Naive thymus-derived CD4-positive, alpha-beta T cell (primary cell): ENCODE measurements around the gene NOD1. TPM values are rescaled to one million over a fixed set of nuclear protein-coding genes. Genes with fewer than 3 reads are reported as not detected.

ENCODE experiments used
- ATAC-seq: fragments of 150-1000 bp; cut with Tn5 transposase; 2 replicates; pipeline ENCODE4 v1.10.0; 2021; ENCODE audit warnings: mild to moderate bottlenecking, moderate library complexity
- CTCF ChIA-PET: fragments of 350-600 bp; sonication (Branson Sonifier 250); formaldehyde crosslinking; loops from one replicate; lab custom pipeline; 2021; ENCODE audit warnings: antibody characterized with exemption; lab: Charles Lee
- POLR2A ChIA-PET: fragments of 350-600 bp; sonication (Branson Sonifier 250); formaldehyde crosslinking; loops from one replicate; lab custom pipeline; 2021; ENCODE audit warnings: antibody characterized with exemption, inconsistent platforms; lab: Charles Lee
- DNase-seq, 9 donors: peaks; one replicate each; pipeline versions ENCODE4 v3.0.0 to v3.0.0-alpha.2; 2020 to 2022; ENCODE audit warnings: mixed read lengths in 1 of 9
- H3K27ac ChIP-seq: one replicate; pipeline ENCODE4 v1.7.0; 2013; ENCODE audit warnings: mild to moderate bottlenecking, low read depth, low read length, moderate library complexity
- H3K27me3 ChIP-seq, 2 donors: one replicate each; pipeline ENCODE4 v1.7.0; 2013; ENCODE audit warnings: low read length in 2 of 2, mild to moderate bottlenecking in 2 of 2, moderate library complexity in 2 of 2; ENCODE audit not compliant: control insufficient read depth in 2 of 2, insufficient read depth in 2 of 2
- H3K36me3 ChIP-seq, 3 experiments: 1 replicate in 2 of 3; 2 replicates in 1 of 3; pipeline ENCODE4 v1.7.0; 2013; ENCODE audit warnings: low read length in 3 of 3, mild to moderate bottlenecking in 3 of 3, moderate library complexity in 1 of 3; ENCODE audit not compliant: insufficient read depth in 3 of 3, control insufficient read depth in 2 of 3
- H3K4me1 ChIP-seq, 2 donors: one replicate each; pipeline ENCODE4 v1.7.0; 2013; ENCODE audit warnings: low read length in 2 of 2, mild to moderate bottlenecking in 2 of 2, moderate library complexity in 1 of 2; ENCODE audit not compliant: control insufficient read depth in 2 of 2, insufficient read depth in 2 of 2
- H3K4me3 ChIP-seq: 2 replicates; pipeline ENCODE4 v1.7.0; 2013; ENCODE audit warnings: mild to moderate bottlenecking, low read length
- H3K9me3 ChIP-seq, 3 experiments: 1 replicate in 2 of 3; 2 replicates in 1 of 3; pipeline ENCODE4 v1.7.0; 2013; ENCODE audit warnings: low read length in 3 of 3; ENCODE audit not compliant: control insufficient read depth in 2 of 3
- H3K27ac Mint-ChIP-seq, 9 donors: one replicate each; pipeline ENCODE4 v1.8.0; 2020 to 2022; ENCODE audit warnings: mixed read lengths in 9 of 9, mild to moderate bottlenecking in 8 of 9, moderate library complexity in 5 of 9, inconsistent platforms in 2 of 9
- H3K27me3 Mint-ChIP-seq, 5 donors: one replicate each; pipeline ENCODE4 v1.8.0; 2021 to 2022; ENCODE audit warnings: mixed read lengths in 5 of 5, mild to moderate bottlenecking in 1 of 5
- H3K36me3 Mint-ChIP-seq, 5 donors: one replicate each; pipeline ENCODE4 v1.8.0; 2020 to 2022; ENCODE audit warnings: mixed read lengths in 5 of 5, mild to moderate bottlenecking in 3 of 5, inconsistent platforms in 1 of 5
- H3K4me1 Mint-ChIP-seq, 7 donors: one replicate each; pipeline ENCODE4 v1.8.0; 2020 to 2022; ENCODE audit warnings: mixed read lengths in 7 of 7, mild to moderate bottlenecking in 3 of 7, inconsistent platforms in 1 of 7
- H3K4me3 Mint-ChIP-seq, 10 donors: one replicate each; pipeline ENCODE4 v1.8.0; 2020 to 2022; ENCODE audit warnings: mild to moderate bottlenecking in 10 of 10, mixed read lengths in 10 of 10, moderate library complexity in 6 of 10, inconsistent platforms in 2 of 10
- H3K9me3 Mint-ChIP-seq, 11 donors: one replicate each; pipeline ENCODE4 v1.8.0; 2020 to 2022; ENCODE audit warnings: mixed read lengths in 11 of 11, mild to moderate bottlenecking in 4 of 11, inconsistent platforms in 1 of 11, moderate library complexity in 1 of 11
- intact Hi-C, 2 donors: fragments of 100-400 bp; cut with micrococcal nuclease; formaldehyde crosslinking; loops; one replicate each; pipeline ENCODE4 v1.15.1; 2023
- polyA plus RNA-seq, 2 donors: library from polyadenylated mRNA; unstranded; fragments of 300-500 nt; fragmentation: Illumina TruSeq; gene quantifications; one replicate each; pipeline ENCODE4 v1.2.3, GENCODE V29; 2021
- total RNA-seq, 6 experiments: library from RNA in 5 of 6; stranded (reverse) in 5 of 6; gene quantifications; 1 replicate in 5 of 6; 2 replicates in 1 of 6; pipeline ENCODE4 v1.2.3 and lab custom pipeline; 2021 to 2026

The NOD1 gene
- total and polyA plus RNA-seq, 7 experiments from 2014 or later, result 6.1 to 24.6 (median 18.7) TPM

DNA sequence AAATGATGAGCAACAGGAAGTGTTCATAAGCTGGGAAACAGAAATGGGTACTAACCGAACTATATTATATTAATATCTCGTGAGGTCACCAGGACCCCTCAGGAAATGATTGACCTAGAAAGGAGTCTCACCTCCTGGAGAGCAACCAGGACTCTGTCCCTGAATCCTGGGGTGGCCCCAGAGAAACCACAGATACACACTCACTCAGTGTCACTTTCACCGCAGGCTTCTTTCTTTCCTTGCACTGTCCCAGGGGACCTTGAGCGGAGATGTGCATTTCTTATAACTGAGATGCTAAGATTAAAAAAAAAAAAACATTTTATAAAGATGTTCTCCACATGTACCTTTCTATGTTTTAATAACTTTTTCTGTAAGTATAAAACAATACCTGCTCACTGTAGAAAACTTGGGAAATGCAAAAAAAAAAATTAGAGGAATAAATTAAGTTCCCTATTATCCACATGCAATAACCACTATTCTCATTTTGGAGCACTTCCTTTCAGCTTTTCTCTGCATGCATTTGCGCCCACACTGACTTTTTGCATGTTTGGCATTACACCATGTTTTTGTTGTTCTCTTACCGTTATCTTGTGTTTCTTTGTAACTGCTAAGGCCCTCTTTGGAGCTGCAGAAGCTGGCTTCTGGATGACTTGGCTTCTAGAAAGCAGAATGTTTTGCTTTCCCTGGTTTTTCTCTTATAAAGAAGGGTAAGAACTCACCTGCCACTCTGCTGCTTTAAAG lies 15.0 kb downstream of the NOD1 start:
- no peaks in the 10 kb centered on the region for H3K9me3 Mint-ChIP-seq
- Histone ChIP-seq H3K27me3 (no peaks in the 10 kb centered on the region), H3K36me3 (peaks cover 0 to 9% (median 0%) of the 10 kb centered on the region in 3 experiments), H3K9me3 (no peaks in the 10 kb centered on the region), H3K4me1 (peaks cover 0 to 5% of the 10 kb centered on the region in 2 donors), H3K4me3 (no peak overlapping the region), H3K27ac (no peak overlapping the region)
- peaks cover 13 to 37% (median 23%) of the 10 kb centered on the region in 7 donors for H3K4me1 Mint-ChIP-seq
- no peaks in the 10 kb centered on the region for H3K27me3 Mint-ChIP-seq
- intact Hi-C loops, result no loop called here
- H3K36me3 Mint-ChIP-seq, result peaks cover 0 to 21% (median 5%) of the 10 kb centered on the region in 5 donors
- H3K27ac Mint-ChIP-seq, result peak overlapping the region in 1 of 9 donors; percentile 76
- ATAC-seq, result no peak
- H3K4me3 Mint-ChIP-seq, result no peak overlapping the region
- ChIA-PET POLR2A (no interaction called here), CTCF (interaction anchor here (0.7 kb wide), 1 partner anchor 15 kb away, joined by 3 read pairs; no protein-coding TSS in a partner anchor)
- DNase-seq, result no peak

DNA sequence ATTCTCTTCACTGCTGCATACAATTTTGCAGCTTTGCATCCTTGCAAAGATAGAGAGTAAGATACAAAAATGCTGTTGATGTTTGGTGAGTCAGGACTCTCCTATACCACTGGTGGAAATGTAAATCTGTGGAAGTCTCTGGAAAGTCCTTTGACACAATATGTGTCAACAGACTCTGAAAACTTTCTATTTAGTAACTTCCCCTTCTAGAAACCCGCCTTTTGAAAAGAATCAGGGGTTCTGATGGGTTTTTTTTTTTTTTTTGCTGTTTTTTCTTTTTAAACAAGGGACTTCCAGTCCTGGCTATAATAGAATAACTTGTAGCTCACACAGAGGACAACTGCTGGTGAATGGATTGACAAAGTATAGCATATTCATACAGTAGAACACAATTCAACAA lies 16.4 kb downstream of the NOD1 start:
- peaks cover 0 to 28% (median 12%) of the 10 kb centered on the region in 7 donors for H3K4me1 Mint-ChIP-seq
- H3K36me3 ChIP-seq, result peaks cover 0 to 16% (median 0%) of the 10 kb centered on the region in 3 experiments
- CTCF ChIA-PET, result no interaction called here
- H3K27me3 Mint-ChIP-seq, result no peaks in the 10 kb centered on the region
- ATAC-seq, result no peak
- intact Hi-C loops, result no loop called here
- POLR2A ChIA-PET, result no interaction called here
- H3K9me3 ChIP-seq, result no peaks in the 10 kb centered on the region
- DNase-seq, result no peak
- H3K27ac Mint-ChIP-seq, result no peak overlapping the region
- no peak overlapping the region for H3K27ac ChIP-seq
- H3K36me3 Mint-ChIP-seq, result peaks cover 0 to 25% (median 5%) of the 10 kb centered on the region in 5 donors
- H3K4me3 Mint-ChIP-seq, result no peak overlapping the region
- H3K4me3 ChIP-seq, result no peak overlapping the region
- H3K27me3 ChIP-seq, result no peaks in the 10 kb centered on the region
- no peaks in the 10 kb centered on the region for H3K4me1 ChIP-seq
- H3K9me3 Mint-ChIP-seq, result no peaks in the 10 kb centered on the region

DNA sequence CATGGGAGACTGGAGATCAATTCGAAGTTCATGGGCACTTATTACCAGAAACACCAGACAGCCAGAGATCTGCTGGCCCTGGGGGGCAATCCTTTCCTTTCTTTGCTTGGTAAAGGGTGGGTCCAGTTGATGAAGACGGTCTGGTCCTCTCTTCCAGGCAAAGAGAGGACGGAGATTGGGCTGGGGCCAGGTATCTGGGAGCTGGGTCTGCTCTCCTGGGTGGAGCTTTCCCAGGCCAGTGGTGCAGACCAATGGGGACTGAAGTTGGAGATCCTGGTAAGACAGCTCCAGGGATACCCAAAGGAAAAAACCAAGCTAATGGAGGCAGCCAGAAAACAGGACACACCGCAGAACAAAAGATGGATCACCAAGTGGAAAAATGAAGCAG lies 18.3 kb downstream of the NOD1 start:
- Mint-ChIP-seq H3K4me1 (peaks cover 0 to 19% (median 3%) of the 10 kb centered on the region in 7 donors), H3K36me3 (peaks cover 0 to 37% (median 10%) of the 10 kb centered on the region in 5 donors), H3K27ac (no peak overlapping the region), H3K4me3 (no peak overlapping the region), H3K9me3 (no peaks in the 10 kb centered on the region), H3K27me3 (no peaks in the 10 kb centered on the region)
- intact Hi-C loops, result no loop called here
- ATAC-seq (no peak), DNase-seq (no peak)
- Histone ChIP-seq H3K27me3 (no peaks in the 10 kb centered on the region), H3K4me3 (no peak overlapping the region), H3K27ac (no peak overlapping the region), H3K36me3 (peaks cover 0 to 35% (median 0%) of the 10 kb centered on the region in 3 experiments), H3K4me1 (no peaks in the 10 kb centered on the region), H3K9me3 (no peaks in the 10 kb centered on the region)
- ChIA-PET POLR2A (no interaction called here), CTCF (no interaction called here)

DNA sequence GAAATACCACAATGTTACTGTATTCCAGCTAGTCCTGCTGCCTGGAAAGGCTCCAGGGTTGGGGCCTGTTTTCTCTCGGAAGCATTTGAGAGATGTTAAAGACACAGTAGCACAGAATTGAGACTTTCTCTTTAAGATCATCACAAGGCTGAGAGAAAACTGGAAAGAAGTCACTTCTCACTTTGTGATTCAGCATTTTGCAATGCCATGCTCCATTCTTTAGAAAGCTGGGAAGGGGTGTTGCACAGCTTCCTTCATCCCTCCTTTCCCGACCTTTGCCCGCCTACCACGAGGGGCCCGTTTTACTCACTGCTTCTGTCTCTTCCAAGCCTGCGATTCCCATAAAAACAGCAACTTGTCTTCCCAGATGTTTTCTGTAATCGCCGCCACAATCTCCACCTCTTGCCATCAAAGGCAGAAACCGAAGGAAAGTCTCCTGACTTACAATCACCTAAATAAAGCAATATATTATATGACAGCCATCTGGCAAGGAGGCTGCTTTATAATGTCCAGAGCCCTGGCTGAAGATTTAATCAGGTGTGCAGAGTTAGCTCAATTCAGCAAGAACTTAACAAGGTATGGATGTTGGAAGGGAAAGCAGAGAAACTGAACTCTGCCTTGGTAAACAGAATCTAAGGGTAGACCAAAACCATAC lies 18.9 kb downstream of the NOD1 start:
- ChIA-PET CTCF (no interaction called here), POLR2A (no interaction called here)
- H3K4me1 Mint-ChIP-seq, result peaks cover 0 to 13% (median 3%) of the 10 kb centered on the region in 7 donors
- H3K4me3 ChIP-seq, result no peak overlapping the region
- DNase-seq (no peak), ATAC-seq (no peak)
- H3K9me3 ChIP-seq, result no peaks in the 10 kb centered on the region
- peaks cover 0 to 39% (median 10%) of the 10 kb centered on the region in 5 donors for H3K36me3 Mint-ChIP-seq
- H3K27me3 Mint-ChIP-seq, result no peaks in the 10 kb centered on the region
- peak overlapping the region in 2 of 9 donors; percentile 27 to 29 for H3K27ac Mint-ChIP-seq
- peaks cover 0 to 40% (median 0%) of the 10 kb centered on the region in 3 experiments for H3K36me3 ChIP-seq
- H3K9me3 Mint-ChIP-seq, result no peaks in the 10 kb centered on the region
- no peak overlapping the region for H3K27ac ChIP-seq
- H3K4me1 ChIP-seq, result no peaks in the 10 kb centered on the region
- H3K4me3 Mint-ChIP-seq, result no peak overlapping the region
- intact Hi-C loops, result no loop called here
- no peaks in the 10 kb centered on the region for H3K27me3 ChIP-seq

DNA sequence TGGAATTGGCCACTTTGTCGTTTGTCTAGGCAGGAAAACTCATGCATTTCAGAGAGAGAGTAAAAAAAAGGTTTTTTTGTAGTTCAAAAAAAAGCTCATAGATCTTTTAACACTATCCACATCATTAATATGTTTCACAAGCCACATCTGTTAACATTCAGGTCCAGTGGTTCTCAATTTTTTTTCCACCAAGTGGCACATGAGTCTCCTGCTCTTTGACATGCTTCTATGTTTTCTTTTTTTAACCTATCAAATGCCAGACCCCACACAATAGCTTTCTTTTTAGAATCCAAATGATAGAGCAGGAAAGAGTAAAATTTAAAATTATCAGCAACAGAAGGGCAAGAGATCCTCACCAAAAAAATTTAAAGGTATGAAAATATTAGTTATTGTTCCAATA lies 20.3 kb downstream of the NOD1 start:
- H3K36me3 Mint-ChIP-seq, result peaks cover 0 to 46% (median 12%) of the 10 kb centered on the region in 5 donors
- H3K9me3 Mint-ChIP-seq, result no peaks in the 10 kb centered on the region
- H3K27ac ChIP-seq, result no peak overlapping the region
- H3K27me3 Mint-ChIP-seq, result no peaks in the 10 kb centered on the region
- H3K27ac Mint-ChIP-seq, result no peak overlapping the region
- H3K4me1 ChIP-seq, result no peaks in the 10 kb centered on the region
- ChIA-PET POLR2A (no interaction called here), CTCF (no interaction called here)
- intact Hi-C loops, result no loop called here
- DNase-seq (no peak), ATAC-seq (no peak)
- H3K36me3 ChIP-seq, result peaks cover 3 to 54% (median 6%) of the 10 kb centered on the region in 3 experiments
- H3K4me3 ChIP-seq, result no peak overlapping the region
- H3K9me3 ChIP-seq, result no peaks in the 10 kb centered on the region
- H3K4me1 Mint-ChIP-seq, result peaks cover 0 to 10% (median 0%) of the 10 kb centered on the region in 7 donors
- H3K4me3 Mint-ChIP-seq, result no peak overlapping the region
- H3K27me3 ChIP-seq, result no peaks in the 10 kb centered on the region

DNA sequence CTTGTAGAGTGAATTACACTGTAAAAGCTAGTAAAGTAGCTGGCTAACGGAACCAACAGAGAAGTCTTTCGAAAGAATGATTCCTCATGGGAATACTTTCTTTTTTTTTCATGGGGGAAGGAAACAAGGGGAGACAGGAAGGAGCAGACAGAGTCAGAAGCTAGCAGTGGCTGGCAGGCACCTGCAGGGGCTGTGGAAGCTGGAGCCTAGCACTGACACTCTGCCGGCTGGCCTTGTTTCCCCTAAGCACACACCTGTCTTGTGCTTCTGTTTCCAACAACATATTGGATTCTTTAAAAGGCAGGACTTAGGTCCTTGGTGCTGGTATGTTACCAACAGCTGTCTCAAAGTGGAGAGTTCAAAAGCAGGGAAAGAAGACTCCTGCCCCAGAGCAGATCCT lies 24.7 kb downstream of the NOD1 start:
- H3K9me3 ChIP-seq, result no peaks in the 10 kb centered on the region
- intact Hi-C loops, result no loop called here
- no peaks in the 10 kb centered on the region for H3K27me3 ChIP-seq
- Mint-ChIP-seq H3K27ac (no peak overlapping the region), H3K9me3 (no peaks in the 10 kb centered on the region), H3K27me3 (no peaks in the 10 kb centered on the region), H3K4me1 (peaks cover 0 to 4% (median 0%) of the 10 kb centered on the region in 7 donors), H3K4me3 (no peak overlapping the region), H3K36me3 (peaks cover 3 to 45% (median 8%) of the 10 kb centered on the region in 5 donors)
- ChIA-PET POLR2A (no interaction called here), CTCF (no interaction called here)
- no peaks in the 10 kb centered on the region for H3K4me1 ChIP-seq
- H3K36me3 ChIP-seq, result peaks cover 3 to 79% (median 6%) of the 10 kb centered on the region in 3 experiments
- H3K27ac ChIP-seq, result no peak overlapping the region
- no peak overlapping the region for H3K4me3 ChIP-seq
- no peak for DNase-seq
- ATAC-seq, result no peak
